Cardiac septum (tissue), 1 donor: Measurements from ENCODE around the gene MYO7A. TPM values are rescaled to one million over a fixed set of nuclear protein-coding genes. Genes with fewer than 3 reads are reported as not detected.

Source experiments
- DNase-seq: peaks from one replicate; pipeline ENCODE4 v3.0.0-alpha.2; 2020; ENCODE audit warnings: low spot score
- intact Hi-C: fragments of 100-400 bp; cut with DNase I; formaldehyde crosslinking; loops from one replicate; pipeline ENCODE4 v1.14.0; 2022
- total RNA-seq: library from RNA; stranded (reverse); fragmentation: NEBNext Ultra II Directional; extraction: Animal tissue kit (Norgen Biotek cat#: 25700); gene quantifications from one replicate; pipeline ENCODE4 v1.2.1, GENCODE V29; 2021
- donor health status: DM: no; HTN: no; CAD: no.

Gene MYO7A
- total RNA-seq, 1 donor from 2014 or later = 3.0 TPM

DNA sequence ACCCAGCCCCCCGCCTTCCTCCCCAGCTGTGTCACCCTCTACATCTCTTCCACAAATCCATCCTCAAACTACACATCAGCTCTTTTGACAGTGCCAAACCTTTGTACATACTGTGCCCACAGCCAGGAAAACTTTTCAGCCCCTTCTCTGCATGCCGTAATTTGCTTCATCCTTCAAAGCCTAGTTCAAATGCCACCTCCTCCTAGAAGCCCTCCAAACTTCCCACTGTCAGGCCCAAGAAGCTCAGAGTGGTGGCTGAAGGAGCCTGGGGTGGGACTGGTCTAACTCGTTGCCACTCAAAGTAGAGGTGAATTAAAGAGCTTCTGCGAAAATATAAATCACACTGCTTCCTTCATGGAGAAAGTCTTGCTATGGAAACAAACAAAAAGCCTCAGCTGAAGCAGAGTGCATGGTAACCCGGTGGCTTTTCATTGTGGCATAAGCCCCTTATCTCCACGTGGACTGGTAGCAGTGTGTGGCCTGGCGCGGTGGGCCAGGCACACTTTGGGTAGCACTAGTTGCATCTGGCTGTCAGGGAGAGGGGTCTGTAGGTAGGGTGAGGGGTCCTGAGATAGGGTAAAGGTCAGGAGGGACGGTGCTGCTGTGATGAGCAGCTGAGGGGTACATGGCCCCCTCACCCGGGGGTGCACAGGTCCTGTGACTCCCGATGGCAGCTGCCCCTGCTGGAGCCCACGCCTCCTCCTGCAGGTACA is 76.9 kb downstream of the MYO7A start:
- DNase-seq = no peak
- intact Hi-C loops = no loop called here

DNA sequence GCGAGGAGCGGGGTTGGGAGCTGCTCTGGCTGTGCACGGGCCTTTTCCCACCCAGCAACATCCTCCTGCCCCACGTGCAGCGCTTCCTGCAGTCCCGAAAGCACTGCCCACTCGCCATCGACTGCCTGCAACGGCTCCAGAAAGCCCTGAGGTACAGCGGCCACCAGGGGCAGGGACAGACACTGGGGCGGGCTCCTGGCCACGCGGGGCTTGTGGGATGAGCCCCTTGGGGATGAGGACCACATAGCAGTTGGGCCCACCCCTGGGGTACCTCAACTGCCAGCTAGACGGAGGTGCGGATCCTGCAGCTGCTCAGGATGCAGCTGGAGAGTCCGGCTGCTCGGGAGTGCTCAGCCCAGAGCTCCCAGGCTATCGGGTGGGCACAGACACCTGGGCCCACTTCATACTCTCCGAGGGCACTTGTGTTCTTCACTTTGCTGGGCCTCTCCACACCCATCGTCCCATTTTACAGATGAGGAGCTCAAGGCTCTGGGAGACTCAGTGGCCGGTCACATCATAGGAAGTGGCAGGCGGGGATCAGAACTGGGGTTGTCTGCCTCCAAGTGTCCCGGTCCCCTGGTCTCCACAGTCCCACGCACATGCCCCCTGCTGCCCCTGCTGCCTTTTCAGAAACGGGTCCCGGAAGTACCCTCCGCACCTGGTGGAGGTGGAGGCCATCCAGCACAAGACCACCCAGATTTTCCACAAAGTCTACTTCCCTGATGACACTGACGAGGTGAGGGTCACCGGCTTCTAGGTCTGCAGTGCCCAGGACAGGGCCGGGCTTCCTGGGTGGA is 77.6 kb downstream of the MYO7A start:
- peak; percentile 76 for DNase-seq

DNA sequence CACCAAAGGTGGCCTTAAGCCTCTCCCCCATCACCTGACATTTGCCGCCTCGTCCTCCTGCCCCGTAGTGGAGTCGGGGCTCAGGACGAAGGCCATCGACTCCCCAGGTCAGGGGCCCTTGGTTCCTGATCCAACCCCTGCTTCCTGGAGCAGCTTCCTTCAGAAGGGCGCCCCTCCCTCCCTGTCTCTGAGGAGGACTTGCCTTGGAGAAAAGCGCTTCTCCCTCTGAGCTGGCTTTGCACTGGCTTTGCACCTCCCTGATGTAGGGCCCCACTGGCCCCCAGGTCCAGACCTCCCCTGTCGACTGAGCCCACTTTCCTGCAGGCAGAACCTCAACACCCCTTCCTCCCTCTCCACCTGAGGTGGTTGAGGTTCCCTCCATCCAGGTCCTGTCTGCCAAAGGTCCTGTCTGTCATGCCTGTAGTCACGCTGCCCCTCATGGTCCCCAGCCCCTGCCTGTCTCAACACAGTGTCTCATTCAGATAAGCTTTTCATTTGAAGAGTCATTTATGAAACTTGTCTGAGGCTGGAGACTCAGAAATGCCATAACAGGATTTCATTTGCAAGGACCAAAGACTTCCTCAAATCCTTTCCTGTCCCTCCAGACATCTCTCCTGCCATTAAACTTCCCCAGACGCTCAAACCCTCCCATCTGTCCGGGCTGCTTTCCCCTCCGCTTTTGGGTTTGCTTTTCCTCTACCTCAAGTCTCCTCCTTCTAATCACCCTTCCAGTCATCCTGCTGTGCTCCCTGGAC is 78.4 kb downstream of the MYO7A start:
- DNase-seq = no peak
- intact Hi-C loops = no loop called here

More for the DNA sequence above, 77.6 kb downstream of the MYO7A start:
- intact Hi-C loops = no loop called here

DNA sequence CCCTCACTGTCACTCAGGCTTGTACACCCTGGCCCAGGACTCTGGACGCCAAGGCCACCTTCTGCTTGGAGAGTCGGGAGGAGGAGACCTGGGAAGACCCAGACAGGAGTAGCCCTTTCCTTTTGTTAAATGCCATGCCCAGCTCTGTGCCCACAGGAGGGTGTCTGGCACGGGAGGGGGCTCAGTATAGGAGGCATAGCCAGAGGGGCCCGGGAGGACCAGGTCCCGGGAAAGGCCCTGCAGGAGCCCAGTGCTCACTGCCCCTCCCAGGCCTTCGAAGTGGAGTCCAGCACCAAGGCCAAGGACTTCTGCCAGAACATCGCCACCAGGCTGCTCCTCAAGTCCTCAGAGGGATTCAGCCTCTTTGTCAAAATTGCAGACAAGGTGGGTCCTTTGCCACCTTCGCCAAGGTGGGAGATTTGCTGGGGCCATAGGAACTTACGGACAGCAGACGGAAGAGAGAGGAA is 79.0 kb downstream of the MYO7A start:
- DNase-seq = peak; percentile 71
- intact Hi-C loops = no loop called here

DNA sequence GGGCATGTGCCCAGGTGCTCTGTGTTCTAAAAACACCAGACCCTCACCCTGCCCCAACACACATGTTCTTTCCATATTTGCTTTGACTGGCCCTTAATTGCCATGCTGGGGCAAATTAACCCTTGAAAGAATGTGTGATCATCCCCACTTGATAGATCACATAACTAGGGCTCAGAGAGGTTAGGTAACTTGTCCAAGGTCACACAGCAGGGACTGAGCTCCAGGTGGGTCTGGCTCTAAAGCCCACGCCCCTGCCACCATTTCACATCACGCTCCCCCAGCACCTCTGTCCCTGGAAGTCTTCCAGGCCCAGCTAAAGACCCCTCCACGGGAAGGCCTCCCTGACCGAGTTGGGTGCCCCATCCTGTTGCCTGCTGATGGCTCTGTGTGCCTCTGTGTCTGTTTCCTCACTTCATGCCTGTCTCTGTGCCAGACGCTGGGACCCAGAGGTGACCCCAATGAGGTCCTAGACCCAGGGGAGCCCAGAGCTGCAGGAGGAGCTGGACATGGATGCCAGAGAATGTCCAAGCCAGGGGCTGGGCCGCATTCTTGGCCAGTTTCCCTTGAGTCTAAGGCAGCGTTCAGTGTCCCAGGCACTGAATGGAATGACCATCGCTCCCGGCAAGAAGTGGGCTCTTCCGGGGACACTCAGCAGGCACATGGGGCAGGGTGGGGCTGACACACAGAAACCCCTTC is 79.7 kb downstream of the MYO7A start:
- DNase-seq = peak; percentile 71
- intact Hi-C loops = no loop called here

DNA sequence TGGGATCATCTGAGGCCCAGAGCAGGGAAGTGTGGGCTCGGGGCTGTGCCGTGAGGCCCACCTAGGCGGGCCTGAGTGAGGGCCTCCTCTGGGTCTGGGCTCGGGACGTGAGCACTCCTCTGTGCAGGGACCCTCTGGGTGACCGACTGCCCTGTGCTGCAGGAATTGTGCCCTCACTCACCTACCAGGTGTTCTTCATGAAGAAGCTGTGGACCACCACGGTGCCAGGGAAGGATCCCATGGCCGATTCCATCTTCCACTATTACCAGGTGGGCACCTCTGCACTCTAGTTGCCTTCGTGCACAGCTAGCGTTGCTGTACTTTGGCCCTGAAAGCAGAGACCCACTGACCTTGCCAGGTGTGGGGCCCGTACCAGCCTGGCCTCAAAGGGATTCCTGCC is 80.5 kb downstream of the MYO7A start:
- peak; percentile 70 for DNase-seq
- intact Hi-C loops = no loop called here

DNA sequence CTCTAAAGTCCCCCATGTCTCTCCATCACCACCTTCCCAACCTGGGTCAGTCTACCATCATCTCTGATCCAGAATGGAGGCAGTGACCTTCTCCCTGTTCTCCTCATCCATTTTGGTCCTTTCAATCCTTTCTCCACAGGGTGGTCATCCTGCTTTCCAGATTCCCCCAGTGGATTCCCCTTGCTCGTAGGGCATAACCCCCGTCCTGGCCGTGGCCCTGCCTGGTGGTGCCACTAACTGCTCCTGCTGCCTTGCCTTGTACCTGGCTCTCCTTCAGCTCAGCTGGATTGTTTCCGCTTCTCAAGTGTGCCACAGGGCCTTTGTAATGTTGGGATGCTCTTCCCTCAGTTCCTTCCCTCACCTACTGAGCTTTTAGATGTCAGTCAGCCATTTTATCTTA is 81.6 kb downstream of the MYO7A start:
- no peak for DNase-seq
- intact Hi-C loops = no loop called here

DNA sequence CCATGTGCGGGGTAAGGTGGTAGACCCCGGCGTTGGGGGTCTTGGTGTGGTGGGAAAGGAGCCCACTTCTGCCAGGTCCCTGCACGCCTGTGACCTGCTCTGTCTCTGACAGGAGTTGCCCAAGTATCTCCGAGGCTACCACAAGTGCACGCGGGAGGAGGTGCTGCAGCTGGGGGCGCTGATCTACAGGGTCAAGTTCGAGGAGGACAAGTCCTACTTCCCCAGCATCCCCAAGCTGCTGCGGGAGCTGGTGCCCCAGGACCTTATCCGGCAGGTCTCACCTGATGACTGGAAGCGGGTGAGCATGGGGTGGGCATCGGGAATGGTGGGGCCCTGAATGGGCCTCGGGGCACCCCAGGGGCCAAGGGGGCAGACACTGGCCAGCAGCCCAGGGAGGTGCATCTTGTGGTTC is 83.0 kb downstream of the MYO7A start:
- intact Hi-C loops = no loop called here
- DNase-seq = peak; percentile 67

DNA sequence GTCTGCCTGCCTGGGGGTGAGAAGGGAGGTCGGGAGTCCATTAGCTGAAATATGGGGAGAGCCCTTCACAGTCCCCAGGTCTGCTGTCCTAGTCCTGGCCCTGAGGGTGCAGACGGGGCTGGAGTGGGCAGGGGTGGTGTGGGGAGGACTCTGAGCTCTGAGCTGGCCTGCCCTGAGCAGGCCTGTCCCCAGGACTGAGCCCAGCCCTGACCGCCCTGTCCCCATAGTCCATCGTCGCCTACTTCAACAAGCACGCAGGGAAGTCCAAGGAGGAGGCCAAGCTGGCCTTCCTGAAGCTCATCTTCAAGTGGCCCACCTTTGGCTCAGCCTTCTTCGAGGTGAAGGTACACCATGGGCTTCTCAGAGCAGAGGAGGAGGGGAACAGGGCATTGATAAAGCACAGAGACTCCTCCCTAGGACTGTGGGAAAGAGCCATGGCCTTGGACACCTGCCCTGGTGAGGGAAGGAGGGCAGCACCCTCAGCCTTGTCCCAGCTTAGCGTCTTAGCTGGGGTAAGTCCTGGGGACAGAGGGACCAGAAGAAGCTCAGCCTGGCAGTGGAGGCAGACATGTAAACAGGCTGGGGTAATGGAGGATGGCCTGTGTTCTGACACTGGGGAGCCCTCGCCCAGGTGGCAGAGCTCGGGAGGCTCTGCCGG is 83.7 kb downstream of the MYO7A start:
- intact Hi-C loops = no loop called here
- peak; percentile 41 for DNase-seq

DNA sequence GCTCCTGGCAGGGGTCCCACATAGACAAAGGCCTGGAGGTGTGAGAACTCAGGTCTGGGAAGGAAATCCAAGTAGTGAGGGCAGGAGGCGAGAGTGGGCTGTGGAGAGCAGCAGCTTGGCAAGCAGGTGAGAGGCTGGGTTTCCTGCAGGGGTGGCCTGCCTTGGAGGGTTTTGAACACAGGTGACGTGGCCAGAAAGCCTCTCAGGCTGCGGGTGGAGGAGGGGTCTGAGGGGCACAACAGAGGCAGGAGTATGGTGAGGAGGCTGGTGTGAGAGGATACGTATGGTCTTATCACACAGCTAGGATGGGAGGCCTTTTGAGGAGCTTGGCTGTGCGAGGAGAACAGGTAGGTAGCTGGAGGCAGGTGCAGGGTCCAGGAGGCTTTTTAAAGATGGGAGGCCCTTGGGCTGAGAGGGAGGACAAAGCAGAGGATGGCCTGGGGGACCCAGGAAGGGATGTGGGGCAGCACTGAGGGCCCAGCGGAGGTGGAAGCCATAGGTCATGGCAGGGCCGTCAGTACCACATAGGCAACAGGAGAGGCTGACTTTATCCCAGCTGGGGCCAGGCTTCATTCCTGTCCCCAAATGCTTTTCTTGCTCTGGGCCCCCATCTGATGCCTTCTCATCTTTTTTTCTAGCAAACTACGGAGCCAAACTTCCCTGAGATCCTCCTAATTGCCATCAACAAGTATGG is 84.4 kb downstream of the MYO7A start:
- intact Hi-C loops = no loop called here
- DNase-seq = peak; percentile 63

DNA sequence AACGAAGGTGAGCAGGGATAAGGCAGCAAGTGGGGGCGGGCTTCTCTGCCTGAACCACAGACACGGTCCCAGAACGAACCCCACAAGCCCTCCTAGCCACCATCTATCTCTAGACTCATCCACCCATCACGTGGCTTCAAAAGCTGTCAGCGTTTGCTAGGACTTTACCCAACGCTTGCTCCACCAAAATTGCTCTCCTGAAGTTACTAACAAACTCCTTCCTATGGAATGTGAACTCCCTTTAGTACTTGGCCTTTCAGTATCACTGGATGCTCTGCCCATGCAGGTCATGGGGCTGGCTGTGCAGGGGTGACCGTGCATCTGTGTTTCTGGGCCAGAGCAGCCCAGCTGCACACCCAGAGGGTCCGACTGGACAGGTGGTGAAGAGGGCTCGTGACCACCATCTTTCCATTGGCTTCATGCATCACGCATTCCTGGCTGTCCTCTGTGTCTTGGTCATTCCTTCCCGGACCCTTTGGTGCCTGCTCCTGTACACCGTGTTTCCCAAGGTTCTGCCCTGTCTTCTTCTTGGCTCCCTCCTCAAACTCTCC is 85.1 kb downstream of the MYO7A start:
- intact Hi-C loops = no loop called here
- peak; percentile 46 for DNase-seq

DNA sequence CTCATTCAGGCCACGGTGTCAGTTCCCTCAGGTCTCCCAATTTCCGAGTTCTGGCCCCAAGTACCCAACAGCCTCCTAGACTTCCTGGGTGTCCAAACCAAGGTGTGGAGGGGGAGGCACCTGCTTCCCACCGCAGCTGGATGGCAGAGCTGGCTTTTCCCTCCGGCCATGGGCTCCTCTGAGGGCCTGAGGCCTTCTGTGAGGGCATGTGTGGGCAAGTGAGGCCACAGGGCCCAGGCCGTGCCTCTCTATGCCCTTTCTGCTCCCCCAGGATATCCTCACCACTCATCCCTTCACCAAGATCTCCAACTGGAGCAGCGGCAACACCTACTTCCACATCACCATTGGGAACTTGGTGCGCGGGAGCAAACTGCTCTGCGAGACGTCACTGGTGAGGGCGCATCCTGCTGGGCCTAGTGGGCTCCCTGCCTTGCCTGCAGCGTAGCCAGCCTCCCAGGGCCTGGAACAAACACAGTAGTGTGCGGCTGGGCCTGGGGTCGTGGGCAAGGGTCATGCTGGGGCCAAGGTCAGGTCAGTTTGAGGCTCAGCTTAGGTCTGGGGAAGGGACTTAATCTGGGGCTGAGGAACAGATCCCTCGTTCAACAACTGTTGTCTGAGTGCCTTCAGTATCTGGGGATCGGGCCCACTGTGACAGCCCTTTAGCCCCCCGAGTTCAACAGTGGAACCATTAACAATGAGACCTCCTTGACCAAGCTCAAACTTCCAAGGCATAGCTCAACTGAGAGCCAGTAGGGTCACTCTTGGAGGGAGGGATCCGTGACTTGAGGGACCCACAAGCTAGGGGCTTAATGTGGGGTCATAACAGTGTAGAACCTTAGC is 85.8 kb downstream of the MYO7A start:
- DNase-seq = no peak
- intact Hi-C loops = no loop called here

DNA sequence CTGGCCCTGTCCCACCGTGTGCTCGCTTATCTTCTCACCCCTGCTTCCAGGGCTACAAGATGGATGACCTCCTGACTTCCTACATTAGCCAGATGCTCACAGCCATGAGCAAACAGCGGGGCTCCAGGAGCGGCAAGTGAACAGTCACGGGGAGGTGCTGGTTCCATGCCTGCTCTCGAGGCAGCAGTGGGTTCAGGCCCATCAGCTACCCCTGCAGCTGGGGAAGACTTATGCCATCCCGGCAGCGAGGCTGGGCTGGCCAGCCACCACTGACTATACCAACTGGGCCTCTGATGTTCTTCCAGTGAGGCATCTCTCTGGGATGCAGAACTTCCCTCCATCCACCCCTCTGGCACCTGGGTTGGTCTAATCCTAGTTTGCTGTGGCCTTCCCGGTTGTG is 86.5 kb downstream of the MYO7A start:
- intact Hi-C loops = no loop called here
- no peak for DNase-seq

DNA sequence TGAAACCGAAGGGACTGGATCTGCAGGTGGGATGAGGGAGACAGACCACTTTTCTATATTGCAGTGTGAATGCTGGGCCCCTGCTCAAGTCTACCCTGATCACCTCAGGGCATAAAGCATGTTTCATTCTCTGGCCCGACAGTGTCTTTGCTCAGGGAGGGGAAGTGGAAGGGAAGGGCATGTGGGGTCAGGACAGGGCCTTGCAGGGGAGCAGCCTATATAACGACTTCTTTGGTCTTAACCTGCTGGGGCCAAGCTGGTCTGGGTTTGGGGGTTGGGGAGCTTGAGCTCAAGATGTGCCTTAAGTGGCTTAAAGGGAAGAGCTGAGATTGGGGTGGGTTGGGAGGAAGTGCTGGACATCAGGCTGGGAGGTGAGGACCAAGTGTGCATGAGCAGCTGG is 87.1 kb downstream of the MYO7A start:
- DNase-seq = no peak
- intact Hi-C loops = no loop called here

DNA sequence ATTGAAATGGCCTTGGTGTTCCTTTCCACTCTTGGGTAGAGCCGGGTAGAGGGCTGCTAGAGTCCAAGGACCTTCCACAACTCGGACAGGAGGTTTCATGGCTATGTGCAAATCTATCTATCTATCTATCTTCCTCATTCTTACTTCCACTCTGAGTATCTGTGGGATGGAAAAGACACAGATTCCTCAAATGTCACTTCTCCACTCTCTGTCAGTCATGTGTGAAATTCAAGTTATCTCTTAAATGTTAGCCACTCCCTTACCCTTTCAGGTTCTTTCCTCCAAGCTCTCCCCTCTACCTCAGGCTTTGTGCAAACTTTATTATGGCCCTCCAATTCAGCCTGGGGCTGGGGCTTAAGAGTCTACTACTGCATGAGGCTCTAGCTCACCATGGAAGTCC is 89.1 kb downstream of the MYO7A start:
- intact Hi-C loops = no loop called here

DNA sequence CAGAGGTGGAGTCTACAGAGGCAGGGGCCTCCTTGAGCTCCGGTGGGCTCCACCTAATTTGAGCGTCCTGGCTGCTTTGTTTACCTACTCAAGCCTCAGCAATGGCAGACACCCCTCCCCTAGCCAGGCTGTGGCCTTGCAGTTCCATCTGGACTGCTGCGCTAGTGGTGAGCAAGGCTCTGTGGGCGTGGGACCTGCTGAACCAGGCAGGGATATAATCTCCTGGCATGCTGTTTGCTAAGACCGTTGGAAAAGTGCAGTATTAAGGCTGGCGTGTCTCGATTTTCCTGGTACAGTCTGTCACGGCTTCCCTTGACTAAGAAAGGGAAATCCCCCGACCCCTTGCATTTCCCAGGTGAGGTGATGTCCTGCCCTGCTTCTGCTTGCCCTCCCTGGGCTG is 95.8 kb downstream of the MYO7A start:
- no peak for DNase-seq
- intact Hi-C loops = no loop called here

More for the DNA sequence above, 89.1 kb downstream of the MYO7A start:
- no peak for DNase-seq

DNA sequence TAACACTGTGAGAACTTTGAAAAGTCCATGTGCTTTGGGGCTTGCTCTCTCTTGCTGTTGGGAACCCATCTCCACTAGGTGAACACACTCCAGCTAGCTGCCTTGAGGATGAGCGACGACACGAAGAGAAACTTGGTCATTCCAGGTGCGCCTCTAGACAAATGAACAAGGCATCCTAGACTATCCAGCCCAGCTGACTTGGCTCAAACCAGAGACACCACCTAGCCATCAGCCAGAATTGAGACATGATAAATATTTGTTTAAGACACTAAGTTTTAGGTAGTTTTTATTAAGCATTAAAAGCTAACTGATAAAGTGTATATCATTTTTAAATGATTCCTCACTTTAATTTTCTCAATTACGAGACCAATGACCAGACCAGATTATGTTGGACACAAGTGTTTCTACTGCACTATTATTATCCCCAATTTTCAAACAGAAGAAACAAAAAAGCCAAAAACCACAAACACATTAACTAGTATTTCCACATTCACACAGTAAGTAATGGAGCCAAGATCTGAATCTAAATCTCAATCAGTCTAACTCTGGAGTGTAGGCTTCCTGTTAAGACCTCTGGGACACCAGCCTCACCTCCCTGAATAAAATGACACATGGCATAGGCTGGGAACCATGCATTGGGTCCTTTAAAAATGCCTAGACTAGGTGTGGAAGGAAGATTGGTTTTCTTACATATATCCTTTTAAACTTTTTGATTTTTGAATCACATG is 103.0 kb downstream of the MYO7A start:
- intact Hi-C loops = no loop called here

More for the DNA sequence above, 103.0 kb downstream of the MYO7A start:
- DNase-seq = no peak
